Uterus (tissue), 4 donors: Measurements from ENCODE around the gene PLD1. TPM values are rescaled to one million over a fixed set of nuclear protein-coding genes. Genes with fewer than 3 reads are reported as not detected.

Source experiments
- DNase-seq, 2 donors: peaks; one replicate each; pipeline ENCODE4 v3.0.0-alpha.2; 2019 to 2020
- H3K27ac ChIP-seq, 2 donors: fragments of 200-600 bp; sonication (generic); 1 replicate in 1 of 2; 2 replicates in 1 of 2; pipeline ENCODE4 v1.5.1; 2016 to 2018
- H3K27me3 ChIP-seq, 2 donors: fragments of 200-600 bp; sonication (generic); one replicate each; pipeline ENCODE4 v1.5.1; 2018 to 2019; ENCODE audit warnings: control low read depth in 1 of 2
- H3K36me3 ChIP-seq, 2 donors: fragments of 200-600 bp; sonication (generic); one replicate each; pipeline ENCODE4 v1.5.1; 2019; ENCODE audit warnings: control low read depth in 1 of 2
- H3K4me1 ChIP-seq, 2 donors: fragments of 200-600 bp; sonication (generic); one replicate each; pipeline ENCODE4 v1.5.1; 2018 to 2019; ENCODE audit warnings: control low read depth in 1 of 2
- H3K4me3 ChIP-seq, 2 donors: fragments of 200-600 bp; sonication (generic); 1 replicate in 1 of 2; 2 replicates in 1 of 2; pipeline ENCODE4 v1.5.1; 2018 to 2019; ENCODE audit warnings: mild to moderate bottlenecking in 1 of 2
- H3K9me3 ChIP-seq, 2 donors: fragments of 200-600 bp; sonication (generic); one replicate each; pipeline ENCODE4 v1.5.1; 2019; ENCODE audit warnings: control low read depth in 1 of 2
- CTCF ChIP-seq, 4 experiments: fragments of 200-600 bp in 2 of 4; fragments of 450-650 bp in 2 of 4; sonication (generic) in 2 of 4; IDR thresholded peaks; one replicate each; pipeline ENCODE4 v1.5.1; 2016 to 2019; ENCODE audit warnings: antibody characterized with exemption in 4 of 4, mild to moderate bottlenecking in 2 of 4, moderate library complexity in 1 of 4
- POLR2A ChIP-seq, 2 donors: fragments of 450-650 bp; IDR thresholded peaks; one replicate each; pipeline ENCODE4 v1.6.1; 2016; ENCODE audit warnings: antibody characterized with exemption in 2 of 2, mild to moderate bottlenecking in 1 of 2, moderate library complexity in 1 of 2
- intact Hi-C: fragments of 100-400 bp; cut with DNase I; formaldehyde crosslinking; loops from one replicate; pipeline ENCODE4 v1.15.1; 2023; ENCODE audit warnings: low total_unique reads
- total RNA-seq, 4 donors: library from RNA; depleted of rRNA in 3 of 4; stranded (reverse); fragments of >200 nt in 3 of 4; gene quantifications; one replicate each; pipeline versions ENCODE4 v1.1.0 to v1.2.4, GENCODE V29; 2014 to 2023
- donor health status: DM: yes; HTN: yes; CAD: no.

The PLD1 gene
- total RNA-seq, 4 donors from 2014 or later: 15.6 to 94.8 (median 30.8) TPM

- Histone ChIP-seq H3K36me3 (no peaks in the 10 kb centered on the region), H3K4me3 (no peak overlapping the region), H3K4me1 (no peaks in the 10 kb centered on the region), H3K27ac (no peak overlapping the region), H3K27me3 (no peaks in the 10 kb centered on the region), H3K9me3 (no peaks in the 10 kb centered on the region)
- TF ChIP-seq CTCF (IDR thresholded peaks at IDR 0.05) (no peak), POLR2A (IDR thresholded peaks at IDR 0.05) (no peak)
- intact Hi-C loops: no loop called here
- no peak for DNase-seq
Measured at GRCh38 chr3:171757361-171758034, 52.8 kb downstream of the PLD1 start.

- H3K27ac ChIP-seq: no peak overlapping the region
- no peaks in the 10 kb centered on the region for H3K9me3 ChIP-seq
- DNase-seq: no peak
- H3K4me3 ChIP-seq: no peak overlapping the region
- no peaks in the 10 kb centered on the region for H3K4me1 ChIP-seq
- intact Hi-C loops: no loop called here
- no peaks in the 10 kb centered on the region for H3K36me3 ChIP-seq
- TF ChIP-seq CTCF (IDR thresholded peaks at IDR 0.05) (no peak), POLR2A (IDR thresholded peaks at IDR 0.05) (no peak)
- H3K27me3 ChIP-seq: no peaks in the 10 kb centered on the region
Measured at GRCh38 chr3:171755656-171756055, 54.6 kb downstream of the PLD1 start.

- Histone ChIP-seq H3K27me3 (no peaks in the 10 kb centered on the region), H3K36me3 (no peaks in the 10 kb centered on the region), H3K9me3 (no peaks in the 10 kb centered on the region), H3K4me1 (no peaks in the 10 kb centered on the region), H3K4me3 (no peak overlapping the region), H3K27ac (no peak overlapping the region)
- no peak for DNase-seq
- intact Hi-C loops: no loop called here
- TF ChIP-seq POLR2A (IDR thresholded peaks at IDR 0.05) (no peak), CTCF (IDR thresholded peaks at IDR 0.05) (no peak)
Measured at GRCh38 chr3:171755015-171755589, 55.2 kb downstream of the PLD1 start.

- no peak for DNase-seq
- intact Hi-C loops: no loop called here
- TF ChIP-seq POLR2A (IDR thresholded peaks at IDR 0.05): no peak
- no peak for TF ChIP-seq CTCF (IDR thresholded peaks at IDR 0.05)
- Histone ChIP-seq H3K36me3 (no peaks in the 10 kb centered on the region), H3K27ac (no peak overlapping the region), H3K27me3 (no peaks in the 10 kb centered on the region), H3K4me3 (no peak overlapping the region), H3K4me1 (no peaks in the 10 kb centered on the region), H3K9me3 (no peaks in the 10 kb centered on the region)
Measured at GRCh38 chr3:171753665-171754408, 56.4 kb downstream of the PLD1 start.

- H3K4me1 ChIP-seq: peaks cover 0 to under 1% of the 10 kb centered on the region in 2 donors
- no peak for DNase-seq
- intact Hi-C loops: no loop called here
Measured at GRCh38 chr3:171753025-171753472, 57.2 kb downstream of the PLD1 start.

More at GRCh38 chr3:171753025-171753472, 57.2 kb downstream of the PLD1 start:
- Histone ChIP-seq H3K9me3 (no peaks in the 10 kb centered on the region), H3K4me3 (no peak overlapping the region), H3K36me3 (no peaks in the 10 kb centered on the region), H3K27me3 (no peaks in the 10 kb centered on the region), H3K27ac (no peak overlapping the region)
- TF ChIP-seq POLR2A (IDR thresholded peaks at IDR 0.05) (no peak), CTCF (IDR thresholded peaks at IDR 0.05) (no peak)
